Measurements from ENCODE around the gene RPGRIP1L. TPM values are rescaled to one million over a fixed set of nuclear protein-coding genes. Genes with fewer than 3 reads are reported as not detected.
A peak's percentile ranks its signal among the peaks of the same experiment; 100 is the strongest.

RPGRIP1L gene
- total RNA-seq, 1 donor from 2014 or later: 21.4 TPM

DNA sequence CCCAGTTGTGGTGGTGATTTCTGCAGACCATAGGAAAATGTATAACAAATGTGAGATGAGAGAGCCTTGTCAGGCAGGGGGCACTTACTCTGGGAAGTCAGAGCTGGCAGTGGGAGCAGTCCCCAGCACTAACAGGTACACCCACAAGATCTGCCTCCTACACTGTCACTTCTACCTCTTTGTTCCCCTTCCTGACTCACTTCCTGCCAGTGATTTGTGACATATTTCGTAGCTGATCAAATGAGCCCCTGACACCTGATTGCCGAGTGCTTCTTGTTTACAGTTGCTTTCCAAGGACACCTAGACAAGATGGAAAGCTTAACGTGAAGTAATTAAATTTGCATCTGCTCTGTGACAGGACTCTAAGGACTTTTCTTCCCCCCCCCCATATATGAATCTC lies 40.8 kb upstream of the RPGRIP1L start:
- peaks cover 36% of the 10 kb centered on the region for H3K4me1 Mint-ChIP-seq (ENCODE audit: unreplicated experiment)
- no peak for DNase-seq (ENCODE audit: extremely low spot score, unreplicated experiment)
- no peaks in the 10 kb centered on the region for H3K27me3 Mint-ChIP-seq
- H3K27ac Mint-ChIP-seq: no peak overlapping the region
- TF ChIP-seq, protein P1, sequence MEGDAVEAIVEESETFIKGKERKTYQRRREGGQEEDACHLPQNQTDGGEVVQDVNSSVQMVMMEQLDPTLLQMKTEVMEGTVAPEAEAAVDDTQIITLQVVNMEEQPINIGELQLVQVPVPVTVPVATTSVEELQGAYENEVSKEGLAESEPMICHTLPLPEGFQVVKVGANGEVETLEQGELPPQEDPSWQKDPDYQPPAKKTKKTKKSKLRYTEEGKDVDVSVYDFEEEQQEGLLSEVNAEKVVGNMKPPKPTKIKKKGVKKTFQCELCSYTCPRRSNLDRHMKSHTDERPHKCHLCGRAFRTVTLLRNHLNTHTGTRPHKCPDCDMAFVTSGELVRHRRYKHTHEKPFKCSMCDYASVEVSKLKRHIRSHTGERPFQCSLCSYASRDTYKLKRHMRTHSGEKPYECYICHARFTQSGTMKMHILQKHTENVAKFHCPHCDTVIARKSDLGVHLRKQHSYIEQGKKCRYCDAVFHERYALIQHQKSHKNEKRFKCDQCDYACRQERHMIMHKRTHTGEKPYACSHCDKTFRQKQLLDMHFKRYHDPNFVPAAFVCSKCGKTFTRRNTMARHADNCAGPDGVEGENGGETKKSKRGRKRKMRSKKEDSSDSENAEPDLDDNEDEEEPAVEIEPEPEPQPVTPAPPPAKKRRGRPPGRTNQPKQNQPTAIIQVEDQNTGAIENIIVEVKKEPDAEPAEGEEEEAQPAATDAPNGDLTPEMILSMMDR (conservative IDR thresholded peaks at IDR 0.05): no peak
- no peak overlapping the region for H3K4me3 Mint-ChIP-seq
- no peaks in the 10 kb centered on the region for H3K36me3 Mint-ChIP-seq
- H3K9me3 Mint-ChIP-seq: peaks cover 4% of the 10 kb centered on the region

DNA sequence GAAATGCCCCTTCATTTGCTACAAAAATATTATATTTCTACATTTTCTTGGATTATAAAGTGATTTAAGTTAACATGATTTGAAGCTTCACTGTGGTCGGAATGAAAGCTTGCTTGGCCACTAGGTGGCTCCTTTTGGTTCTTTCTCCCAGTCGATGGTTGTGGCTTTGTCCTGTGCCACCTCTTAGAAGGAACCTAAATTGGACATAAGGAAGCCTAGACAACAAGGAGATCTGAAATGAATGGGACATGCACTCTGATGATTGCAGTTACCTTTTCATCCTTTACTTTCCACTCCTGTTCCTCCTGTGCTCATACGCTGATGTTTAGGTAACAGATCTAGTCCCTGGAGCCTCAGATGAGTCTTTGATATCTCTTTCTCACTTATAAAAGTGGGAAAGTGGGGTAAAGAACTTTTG lies 39.5 kb upstream of the RPGRIP1L start:
- DNase-seq (ENCODE audit: extremely low spot score, unreplicated experiment): no peak
- no peak overlapping the region for H3K4me3 Mint-ChIP-seq
- no peaks in the 10 kb centered on the region for H3K36me3 Mint-ChIP-seq
- TF ChIP-seq, protein P1 (conservative IDR thresholded peaks at IDR 0.05): peak; percentile 74
- H3K4me1 Mint-ChIP-seq (ENCODE audit: unreplicated experiment): peaks cover 36% of the 10 kb centered on the region
- H3K27ac Mint-ChIP-seq: no peak overlapping the region
- peaks cover 4% of the 10 kb centered on the region for H3K9me3 Mint-ChIP-seq
- no peaks in the 10 kb centered on the region for H3K27me3 Mint-ChIP-seq

DNA sequence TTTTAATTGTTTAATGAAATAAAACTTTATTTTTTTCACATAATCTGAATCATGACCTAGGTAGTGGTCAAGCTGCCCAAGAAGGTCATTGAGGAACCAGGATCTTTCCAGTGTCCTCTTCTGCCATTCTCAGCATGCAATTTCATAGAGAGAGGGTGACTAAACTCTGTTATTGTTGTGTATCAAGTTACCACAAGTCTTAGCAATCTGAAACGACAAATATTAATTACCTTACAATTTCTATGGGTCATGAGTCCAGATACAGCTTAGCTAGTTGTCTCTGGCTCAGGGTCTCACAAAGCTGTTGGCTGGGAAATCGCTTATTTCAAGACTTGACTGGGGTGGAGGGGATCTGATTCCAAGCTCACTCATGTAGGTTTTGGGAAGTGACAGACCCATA lies 37.9 kb upstream of the RPGRIP1L start:
- H3K27me3 Mint-ChIP-seq: no peaks in the 10 kb centered on the region
- H3K4me1 Mint-ChIP-seq (ENCODE audit: unreplicated experiment): peaks cover 36% of the 10 kb centered on the region
- no peak overlapping the region for H3K4me3 Mint-ChIP-seq
- H3K36me3 Mint-ChIP-seq: no peaks in the 10 kb centered on the region
- TF ChIP-seq, protein P1 (conservative IDR thresholded peaks at IDR 0.05): no peak
- no peak for DNase-seq (ENCODE audit: extremely low spot score, unreplicated experiment)
- no peak overlapping the region for H3K27ac Mint-ChIP-seq
- peaks cover 4% of the 10 kb centered on the region for H3K9me3 Mint-ChIP-seq

DNA sequence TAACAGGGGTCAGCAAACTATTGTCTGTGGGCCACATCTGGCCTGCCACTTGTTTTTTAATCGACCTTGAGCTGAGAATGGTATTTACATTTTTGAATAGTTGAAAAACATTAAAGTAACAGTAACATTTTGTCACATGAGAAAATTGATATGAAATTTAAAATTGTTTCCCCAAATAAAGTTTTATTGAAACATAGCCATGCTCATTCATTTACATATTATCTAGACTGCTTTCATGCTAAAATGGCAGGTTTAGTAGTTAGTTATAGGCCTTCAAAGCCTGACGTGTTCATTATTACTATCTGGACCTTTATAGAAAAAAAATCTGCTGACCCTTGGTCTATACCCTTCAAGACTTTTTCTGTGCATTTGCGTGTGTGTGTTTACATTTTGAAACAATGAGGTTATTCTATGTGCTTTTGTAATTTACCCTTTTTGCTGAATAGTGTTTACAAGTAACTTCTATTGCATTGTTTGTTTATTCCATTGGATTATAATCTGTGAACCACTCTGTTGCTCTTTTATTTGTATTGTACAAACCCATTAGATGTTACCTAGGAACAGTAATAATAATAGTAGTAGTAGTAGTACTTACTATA lies 37.4 kb upstream of the RPGRIP1L start:
- no peak overlapping the region for H3K27ac Mint-ChIP-seq
- no peaks in the 10 kb centered on the region for H3K36me3 Mint-ChIP-seq
- no peaks in the 10 kb centered on the region for H3K27me3 Mint-ChIP-seq
- peaks cover 4% of the 10 kb centered on the region for H3K9me3 Mint-ChIP-seq
- TF ChIP-seq, protein P1 (conservative IDR thresholded peaks at IDR 0.05): no peak
- H3K4me3 Mint-ChIP-seq: no peak overlapping the region
- H3K4me1 Mint-ChIP-seq (ENCODE audit: unreplicated experiment): peaks cover 35% of the 10 kb centered on the region
- DNase-seq (ENCODE audit: extremely low spot score, unreplicated experiment): no peak

DNA sequence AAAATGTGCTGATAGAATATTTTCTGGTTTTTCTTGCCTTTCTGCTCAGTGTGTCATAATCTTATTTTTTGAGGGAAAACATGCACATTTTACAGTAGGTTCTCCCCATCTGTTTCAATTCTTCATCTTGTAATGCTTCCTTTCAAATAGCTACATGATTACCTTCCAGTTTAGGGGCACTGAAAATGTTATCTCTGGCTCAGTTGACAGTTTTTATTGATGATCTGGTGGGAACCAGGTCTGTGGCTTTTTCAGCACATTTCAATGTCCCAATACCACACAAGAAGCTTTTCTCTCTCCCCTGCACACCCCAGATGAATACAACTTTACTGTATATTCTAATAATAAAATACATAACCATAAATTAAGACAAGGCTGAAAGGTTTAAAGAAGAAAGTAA lies 36.8 kb upstream of the RPGRIP1L start:
- H3K36me3 Mint-ChIP-seq: no peaks in the 10 kb centered on the region
- H3K27ac Mint-ChIP-seq: no peak overlapping the region
- peaks cover 29% of the 10 kb centered on the region for H3K4me1 Mint-ChIP-seq (ENCODE audit: unreplicated experiment)
- DNase-seq (ENCODE audit: extremely low spot score, unreplicated experiment): no peak
- no peak overlapping the region for H3K4me3 Mint-ChIP-seq
- no peaks in the 10 kb centered on the region for H3K27me3 Mint-ChIP-seq
- TF ChIP-seq, protein P1 (conservative IDR thresholded peaks at IDR 0.05): no peak
- peaks cover 4% of the 10 kb centered on the region for H3K9me3 Mint-ChIP-seq

DNA sequence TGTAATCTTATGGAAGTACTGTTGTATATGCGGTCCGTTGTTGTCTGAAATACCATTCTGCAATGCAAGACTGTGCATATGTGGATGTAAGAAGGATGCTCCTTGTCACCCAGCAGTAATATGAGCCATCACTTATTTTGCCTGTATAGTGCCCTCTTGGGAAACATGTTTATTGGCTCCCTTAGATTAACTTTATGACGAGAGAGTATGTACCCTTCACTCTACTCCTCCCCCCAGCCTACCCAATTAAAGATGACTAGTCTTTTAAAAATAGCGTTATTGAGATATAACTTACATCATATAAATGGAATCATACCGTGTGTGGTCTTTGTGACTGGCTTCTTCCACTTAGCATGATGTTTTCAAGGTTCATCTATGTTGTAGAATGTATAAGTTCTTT lies 33.9 kb upstream of the RPGRIP1L start:
- H3K27me3 Mint-ChIP-seq: peaks cover 2% of the 10 kb centered on the region
- no peak overlapping the region for H3K27ac Mint-ChIP-seq
- DNase-seq (ENCODE audit: extremely low spot score, unreplicated experiment): no peak
- H3K9me3 Mint-ChIP-seq: no peaks in the 10 kb centered on the region
- H3K4me1 Mint-ChIP-seq (ENCODE audit: unreplicated experiment): peaks cover 16% of the 10 kb centered on the region
- TF ChIP-seq, protein P1 (conservative IDR thresholded peaks at IDR 0.05): no peak
- no peaks in the 10 kb centered on the region for H3K36me3 Mint-ChIP-seq
- H3K4me3 Mint-ChIP-seq: no peak overlapping the region

Measured in type B pancreatic cell (in vitro differentiated cells).